GM18858 (cell line): ENCODE data around the gene CPSF4L.
A peak's percentile ranks its signal among the peaks of the same experiment; 100 is the strongest.

Experiments
- ATAC-seq: cut with Tn5 transposase; IDR thresholded peaks from one replicate; pipeline ENCODE4 v1.9.1; 2021; ENCODE audit not compliant: unreplicated experiment

CPSF4L gene

DNA sequence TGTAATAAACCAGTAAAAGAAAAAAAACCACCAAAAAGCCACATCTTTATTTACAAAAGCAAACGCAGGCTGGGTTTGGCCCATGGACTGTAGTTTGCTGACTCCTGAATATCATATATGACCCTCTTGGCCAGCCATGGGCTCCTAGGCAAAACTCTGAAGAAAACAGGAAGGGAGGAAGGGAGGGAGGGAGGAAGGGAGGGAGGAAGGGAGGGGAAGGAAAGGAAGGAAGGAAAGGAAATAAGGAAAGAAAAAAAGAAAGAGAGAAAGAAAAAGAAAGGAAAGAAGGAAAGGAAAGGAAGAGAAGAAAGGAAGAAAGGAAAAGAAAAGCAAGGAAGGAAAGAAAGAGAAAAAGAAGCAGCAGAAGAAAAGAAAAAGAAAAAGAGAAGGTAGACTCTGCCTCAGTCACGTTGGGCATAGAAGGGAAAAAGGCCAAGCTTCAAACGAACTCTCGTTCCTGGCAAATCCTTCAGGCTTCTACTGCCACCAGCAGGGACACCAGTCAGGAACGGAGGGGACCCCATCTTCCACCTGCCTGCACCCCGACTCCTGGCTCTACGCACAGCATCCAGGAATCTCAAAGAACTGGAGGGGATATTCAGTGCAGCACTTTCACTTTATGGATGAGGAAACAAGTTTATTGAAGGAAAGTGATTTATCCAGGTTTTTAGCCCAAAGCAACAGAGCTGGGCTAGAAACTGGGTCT is 28.0 kb upstream of the CPSF4L start:
- ATAC-seq: no peak

DNA sequence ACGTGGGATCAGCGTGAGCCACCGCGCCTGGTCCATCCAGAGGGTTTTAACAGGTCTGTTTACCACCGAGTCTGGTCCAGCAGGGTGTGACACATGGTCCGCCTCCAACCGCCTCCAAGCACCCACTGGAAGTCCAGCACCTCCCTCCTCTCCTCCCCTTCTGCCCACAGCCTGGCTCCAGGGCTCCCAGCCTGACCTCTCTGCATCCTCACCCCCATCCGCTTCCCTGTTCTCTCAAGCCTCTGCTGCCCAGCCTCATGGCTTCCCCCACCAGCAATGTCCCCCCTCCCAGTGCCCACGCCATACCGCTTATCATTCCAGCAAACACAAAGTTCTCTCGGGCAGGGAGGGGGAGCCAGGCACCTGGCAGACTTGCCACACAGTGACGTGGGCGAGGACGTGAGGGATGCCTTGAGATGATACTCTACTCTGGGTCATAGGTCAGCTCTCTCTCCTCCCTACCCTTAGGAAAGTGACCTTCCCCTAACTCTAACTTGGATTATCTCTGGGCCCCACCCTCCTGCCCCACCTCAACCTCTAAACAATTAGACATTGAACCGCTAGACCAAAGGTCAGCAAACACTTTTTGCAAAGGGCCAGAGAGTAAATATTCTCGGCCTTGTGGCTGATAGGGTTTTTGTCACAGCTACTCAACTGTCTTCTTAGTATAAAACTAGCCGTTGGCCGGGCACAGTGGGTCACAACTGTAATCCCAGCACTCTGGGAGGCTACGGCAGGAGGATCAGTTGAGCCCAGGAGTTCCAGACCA is 27.0 kb upstream of the CPSF4L start:
- ATAC-seq: no peak

DNA sequence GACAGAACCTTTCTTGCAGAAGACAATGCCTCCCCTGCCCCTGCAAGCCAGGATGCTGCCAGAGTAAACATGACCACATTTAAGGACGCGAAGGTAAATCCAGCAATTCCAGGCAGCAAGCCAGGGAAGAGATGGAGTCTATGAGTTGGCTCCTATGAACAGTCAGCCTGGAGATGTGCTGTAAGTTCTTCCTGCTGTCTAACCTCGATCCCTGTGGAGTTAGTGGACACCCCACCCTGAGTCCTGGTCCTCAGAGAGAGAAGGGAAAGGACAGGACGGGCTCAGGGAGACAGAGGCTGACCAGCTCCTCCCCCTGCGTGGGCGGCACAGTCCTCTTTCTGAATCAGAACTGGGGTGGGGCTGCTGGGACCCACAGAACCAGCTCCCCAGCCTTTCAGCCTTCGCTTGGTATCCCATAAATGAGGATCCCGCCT is 25.2 kb upstream of the CPSF4L start:
- no peak for ATAC-seq

DNA sequence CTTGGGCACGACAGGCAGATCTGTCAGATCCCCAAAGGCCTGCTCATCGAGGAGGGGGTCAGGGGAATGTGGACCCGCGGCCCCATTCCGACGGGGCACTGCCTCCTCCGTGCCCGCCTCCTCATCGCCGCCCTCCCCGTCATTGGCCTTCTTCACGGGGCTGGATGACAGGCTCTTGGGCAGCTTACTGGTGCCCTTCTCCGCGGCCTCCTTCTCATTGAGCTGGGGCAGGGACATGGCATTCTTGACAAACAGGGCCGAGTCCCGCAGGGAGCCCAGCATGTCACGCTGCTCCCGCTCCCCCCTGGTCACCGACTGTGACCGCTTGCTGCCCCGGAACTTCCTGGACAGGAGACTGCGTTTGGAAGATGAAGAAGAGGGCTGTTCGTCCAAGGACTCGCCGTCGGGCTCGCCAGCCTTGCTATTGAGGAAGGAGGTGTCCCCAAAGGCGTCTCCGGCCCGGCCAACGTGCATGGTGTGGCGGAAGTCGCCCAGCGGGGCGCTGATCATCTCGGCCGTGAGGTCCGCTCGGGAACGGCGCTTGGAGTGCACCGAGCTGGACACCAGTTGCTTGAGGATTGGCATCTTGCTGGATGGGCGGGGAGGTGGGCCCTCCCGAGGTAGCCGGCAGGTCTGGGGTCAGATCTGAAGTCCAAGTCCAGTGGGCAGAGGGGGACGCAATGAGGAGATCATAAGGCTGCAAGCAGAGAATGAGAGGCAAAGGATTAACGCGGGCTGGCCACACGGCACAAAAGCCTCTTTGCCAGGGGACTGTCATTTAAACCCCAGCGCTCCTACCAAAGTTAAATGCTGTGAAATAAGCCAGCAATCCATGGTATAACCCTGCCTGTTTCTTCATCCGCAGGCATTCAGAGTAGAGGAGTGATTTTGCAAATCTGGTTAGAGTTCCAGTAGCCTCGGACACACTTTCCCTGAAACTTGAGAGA is 24.5 kb upstream of the CPSF4L start:
- no peak for ATAC-seq

DNA sequence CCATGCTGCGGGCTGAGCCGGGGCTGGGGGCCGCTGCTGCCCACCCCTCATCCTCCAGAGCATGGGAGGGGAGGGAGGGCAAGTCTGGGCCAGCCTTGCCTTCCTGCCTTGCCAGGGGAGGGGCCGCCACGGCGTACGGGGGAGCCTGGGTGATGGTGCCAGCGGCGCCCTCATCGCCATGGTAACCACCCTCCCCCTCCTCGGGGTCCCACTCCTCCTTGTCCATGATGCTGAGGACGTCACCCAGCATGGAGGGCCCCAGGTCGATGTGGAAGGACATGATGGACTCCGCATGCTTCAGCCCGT is 23.9 kb upstream of the CPSF4L start:
- ATAC-seq: no peak

DNA sequence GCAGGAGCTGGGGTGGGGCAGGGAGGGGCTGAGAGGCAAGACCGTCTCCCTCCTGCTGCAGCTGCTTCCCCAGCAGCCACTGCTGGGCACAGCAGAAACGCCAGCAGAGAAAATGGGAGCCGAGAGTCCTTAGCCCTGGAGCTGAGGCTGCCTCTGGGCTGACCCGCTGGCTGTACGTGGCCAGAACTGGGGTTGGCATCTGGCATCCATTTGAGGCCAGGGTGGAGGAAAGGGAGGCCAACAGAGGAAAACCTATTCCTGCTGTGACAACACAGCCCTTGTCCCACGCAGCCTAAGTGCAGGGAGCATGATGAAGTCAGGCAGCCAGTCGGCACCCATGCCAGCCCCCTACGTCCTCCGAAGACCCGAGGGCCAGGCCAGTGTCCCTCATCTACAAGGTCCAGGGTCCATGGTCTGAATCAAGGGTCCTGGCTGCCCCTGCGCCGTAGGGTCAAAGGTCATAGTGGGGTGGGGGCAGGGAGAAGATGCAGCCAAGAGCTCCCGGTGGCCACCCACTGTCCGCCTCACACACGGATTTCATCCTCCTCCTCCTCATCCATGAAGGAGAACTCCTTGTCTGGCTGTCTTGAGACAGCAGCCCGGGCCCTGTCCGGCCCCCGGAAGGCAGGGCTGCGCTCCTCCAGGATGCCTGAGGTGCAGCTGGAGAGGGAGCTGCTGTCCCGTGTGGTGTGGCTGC is 23.4 kb upstream of the CPSF4L start:
- ATAC-seq: no peak

DNA sequence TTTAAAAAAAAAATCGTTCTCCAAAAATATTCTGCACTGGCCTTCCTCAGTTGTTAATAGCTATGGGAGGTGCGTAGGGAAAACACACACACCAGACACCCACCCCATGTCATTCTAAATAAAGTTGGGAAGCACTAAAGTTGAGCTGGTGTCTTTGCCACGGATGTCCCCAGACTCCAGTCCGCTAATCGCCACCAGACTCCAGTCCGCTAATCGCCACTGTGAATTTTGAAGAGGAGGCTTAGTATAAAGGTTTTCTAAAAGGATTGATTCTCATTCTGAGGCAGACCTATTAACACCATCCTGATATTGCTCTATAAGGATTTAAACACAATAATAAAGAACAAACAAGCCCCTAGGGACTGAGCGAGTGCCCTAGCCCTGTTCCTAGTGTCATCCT is 22.7 kb upstream of the CPSF4L start:
- ATAC-seq: no peak

DNA sequence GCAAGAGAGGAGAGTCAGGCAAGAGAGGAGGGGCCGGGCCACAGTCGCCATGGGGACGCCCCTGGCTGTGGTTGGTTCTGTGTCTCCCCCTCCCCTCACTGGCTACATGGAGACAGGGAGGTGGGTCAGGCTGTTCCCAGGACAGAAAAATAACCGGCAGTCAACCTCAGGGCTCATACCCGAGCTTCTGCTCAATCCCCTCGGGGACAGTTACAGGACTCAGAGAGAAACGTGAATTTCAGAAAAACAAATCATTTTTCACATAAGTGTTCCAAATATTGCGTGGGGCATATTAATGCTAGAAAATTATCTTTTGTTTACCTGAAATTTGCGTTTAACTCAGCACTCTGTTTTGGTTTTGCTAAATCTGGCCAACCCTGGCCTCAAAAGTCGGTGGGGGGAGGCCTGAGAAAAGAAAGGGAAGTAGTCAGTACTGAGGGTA is 22.2 kb upstream of the CPSF4L start:
- ATAC-seq: no peak

DNA sequence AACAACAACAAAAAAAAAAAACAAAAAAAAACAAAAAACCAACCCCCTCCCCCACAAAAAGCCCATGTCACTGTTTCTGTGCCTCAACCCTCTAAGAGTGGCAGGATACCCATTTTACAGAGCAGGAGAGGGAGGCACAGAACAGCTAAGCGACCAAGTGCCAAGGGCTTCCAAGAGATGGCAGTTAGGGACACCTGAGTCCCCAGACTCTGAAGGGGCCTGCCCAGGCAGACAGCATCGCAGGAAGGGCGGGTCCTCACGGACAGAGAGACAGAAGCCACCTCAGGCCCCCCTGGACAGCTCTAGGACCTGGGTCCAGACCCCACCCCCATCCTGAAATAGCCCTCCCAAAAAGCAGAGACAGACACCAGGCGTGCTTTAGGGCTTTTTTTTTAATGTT is 21.6 kb upstream of the CPSF4L start:
- ATAC-seq: no peak

DNA sequence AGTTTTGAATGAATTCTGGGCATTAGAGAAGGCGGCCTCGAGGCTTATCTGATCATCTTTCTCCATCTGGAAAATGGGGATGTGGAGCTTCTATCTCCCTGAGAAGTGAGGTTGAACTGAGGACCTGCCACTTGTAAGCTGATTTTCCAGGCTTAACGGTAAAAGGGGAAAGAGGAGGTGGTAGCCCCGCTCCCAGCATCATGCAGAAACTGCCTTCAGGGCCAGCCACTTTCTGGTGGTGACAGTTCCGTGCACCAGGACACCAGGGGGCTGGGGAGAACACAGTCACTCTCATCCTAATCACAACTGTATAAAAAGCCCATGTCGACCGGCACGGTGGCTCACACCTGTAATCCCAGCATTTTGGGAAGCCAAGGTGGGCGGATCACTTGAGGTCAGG is 20.9 kb upstream of the CPSF4L start:
- no peak for ATAC-seq

DNA sequence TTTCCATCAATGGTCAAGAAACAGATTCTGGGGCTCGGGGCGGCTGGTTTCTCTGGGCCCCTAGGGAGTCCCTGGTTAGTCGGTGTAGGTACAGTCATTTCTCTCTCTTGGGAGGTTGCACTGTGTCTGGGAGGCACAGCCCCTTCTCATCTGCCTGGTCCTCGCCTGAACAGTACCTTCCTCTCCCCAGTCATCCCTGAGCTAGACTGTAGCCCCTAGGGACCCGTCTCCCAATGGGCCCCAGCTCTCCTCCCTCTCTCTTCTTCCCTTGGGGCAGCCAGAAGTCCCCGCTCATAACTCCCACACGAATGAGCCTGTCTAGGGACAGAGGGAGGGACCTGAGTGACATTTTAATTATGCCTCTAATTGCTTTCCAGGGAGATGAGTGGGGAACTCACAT is 20.2 kb upstream of the CPSF4L start:
- ATAC-seq: peak; percentile 86

DNA sequence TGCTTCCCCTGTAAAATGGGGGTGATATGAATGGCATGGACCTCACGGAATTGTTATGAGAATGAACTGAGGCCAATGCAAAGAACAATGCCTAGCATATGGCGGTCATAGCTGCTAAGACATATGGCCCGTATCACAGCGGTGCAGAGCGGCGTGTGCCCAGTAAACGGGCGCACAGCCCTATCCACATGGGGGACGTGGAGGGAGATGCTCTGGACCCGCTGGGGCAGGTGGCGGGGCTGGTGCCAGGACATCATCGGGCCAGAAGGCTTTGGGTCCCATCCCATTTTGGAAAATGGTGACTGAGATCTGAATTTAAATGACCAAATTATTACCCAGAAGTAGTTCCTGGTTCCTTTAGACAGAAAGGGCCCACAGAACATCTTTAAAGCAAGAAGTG is 18.5 kb upstream of the CPSF4L start:
- no peak for ATAC-seq

DNA sequence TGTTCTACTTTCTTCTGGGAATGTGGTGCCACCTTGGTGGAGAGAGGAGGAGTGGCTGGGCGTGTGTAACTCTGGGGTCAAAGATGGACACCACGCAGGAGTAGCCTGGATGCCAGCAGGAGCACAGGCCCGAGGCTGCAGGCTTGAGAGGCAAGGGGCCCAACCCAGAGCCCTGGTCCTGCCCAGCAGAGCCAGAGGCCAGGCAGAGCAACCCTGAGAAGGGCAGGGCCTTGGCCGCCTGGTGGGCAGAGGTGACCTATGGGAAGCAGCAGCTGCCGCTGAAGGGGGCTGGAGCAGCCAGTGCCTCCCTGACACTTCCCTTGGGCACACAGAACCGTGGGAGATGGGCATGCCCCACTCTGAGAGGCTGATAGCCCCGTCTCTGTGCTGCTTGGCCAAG is 18.0 kb upstream of the CPSF4L start:
- no peak for ATAC-seq

DNA sequence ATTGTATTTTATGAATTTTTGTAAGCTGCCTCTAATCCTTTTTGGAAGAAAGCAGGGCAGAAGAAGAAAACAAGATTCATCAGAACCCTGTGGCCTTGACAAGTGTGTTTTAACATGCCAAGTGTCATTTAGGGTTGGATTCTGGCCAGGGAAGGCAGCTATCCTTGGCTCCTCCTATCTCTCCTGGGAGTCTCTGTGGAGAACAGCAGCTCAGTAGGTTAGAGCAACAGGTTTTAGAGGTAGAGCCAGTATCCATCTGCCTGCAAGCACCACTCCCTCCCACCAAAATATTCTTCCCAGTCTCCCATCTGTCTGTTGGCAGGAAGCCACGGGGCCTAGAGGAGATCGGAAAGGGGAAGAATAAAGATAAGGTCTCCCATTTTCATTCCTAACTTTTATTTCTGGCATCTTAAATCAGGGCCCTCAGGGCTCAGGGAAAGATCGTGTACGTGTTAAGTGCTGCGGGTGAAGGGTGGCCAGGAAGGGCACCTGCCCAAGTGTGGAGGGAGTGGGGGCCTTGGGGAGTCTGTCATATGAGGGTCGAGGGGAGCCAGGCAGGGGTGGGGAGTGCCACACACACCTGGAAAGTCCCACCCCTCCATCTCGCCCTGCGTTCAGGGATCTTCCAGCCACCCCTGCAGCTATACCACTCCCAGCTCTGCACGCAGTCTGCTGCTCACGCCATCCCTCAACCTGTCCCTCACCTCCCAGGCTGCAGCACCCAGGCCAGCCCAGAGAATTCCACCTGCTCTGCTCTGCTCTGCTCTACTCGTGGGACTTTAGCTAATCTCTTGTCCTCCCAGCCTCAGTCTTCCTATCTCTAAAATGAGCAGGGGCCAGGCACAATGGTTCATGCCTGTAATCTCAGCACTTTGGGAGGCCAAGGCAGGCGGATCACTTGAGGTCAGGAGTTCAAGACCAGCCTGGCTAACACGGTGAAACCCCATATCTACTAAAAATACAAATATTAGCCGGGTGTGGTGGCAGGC is 17.1 kb upstream of the CPSF4L start:
- no peak for ATAC-seq

DNA sequence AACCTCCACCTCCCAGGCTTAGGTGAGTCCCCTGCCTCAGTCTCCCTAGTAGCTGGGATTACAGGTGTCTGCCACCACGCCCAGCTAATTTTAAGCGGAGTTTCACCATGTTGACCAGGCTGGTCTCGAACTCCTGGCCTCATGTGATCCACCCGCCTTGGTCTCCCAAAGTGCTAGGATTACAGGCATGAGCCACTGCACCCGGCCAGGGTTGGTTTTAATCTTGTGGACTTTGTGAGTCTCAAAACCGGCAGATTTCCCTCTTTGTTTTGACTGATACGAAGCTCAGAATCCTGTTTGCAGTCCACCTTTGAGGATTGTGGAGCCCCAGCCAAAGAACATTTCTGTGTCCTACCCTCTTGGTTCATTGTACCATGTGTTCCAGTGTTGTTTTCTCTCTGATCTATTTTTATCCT is 16.4 kb upstream of the CPSF4L start:
- no peak for ATAC-seq

DNA sequence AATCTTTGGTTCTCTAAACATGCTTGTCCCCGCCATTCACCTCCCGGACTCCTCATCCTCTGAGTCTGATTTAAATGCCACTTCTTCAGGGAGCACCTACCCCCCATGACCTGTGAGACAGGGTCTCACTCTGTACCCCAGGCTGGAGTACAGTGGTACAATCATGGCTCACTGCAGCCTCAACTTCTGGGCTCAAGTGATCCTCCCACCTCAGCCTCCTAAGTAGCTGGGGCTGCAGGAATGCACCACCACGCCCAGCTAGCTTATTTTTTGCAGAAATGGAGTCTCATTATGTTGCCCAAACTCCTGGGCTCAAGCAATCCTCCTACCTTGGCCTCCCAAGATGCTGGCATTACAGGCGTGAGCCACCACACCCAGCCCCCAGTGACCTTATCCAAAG is 12.8 kb upstream of the CPSF4L start:
- ATAC-seq: no peak

DNA sequence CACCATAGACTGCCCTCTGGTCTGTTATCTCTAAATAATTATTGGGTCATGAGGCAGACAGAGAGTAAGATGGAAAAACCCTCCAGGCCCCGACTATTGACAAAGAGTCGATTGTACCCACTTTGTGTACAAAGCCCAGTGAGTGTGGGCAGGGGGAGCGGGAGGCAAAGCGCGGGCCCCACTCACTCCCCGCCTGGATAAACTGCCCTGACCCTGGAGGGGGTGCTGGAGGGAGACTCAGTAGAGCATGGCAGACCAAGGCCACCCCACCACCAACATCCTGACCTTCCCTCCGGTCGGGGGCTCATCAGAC is 11.2 kb upstream of the CPSF4L start:
- no peak for ATAC-seq

DNA sequence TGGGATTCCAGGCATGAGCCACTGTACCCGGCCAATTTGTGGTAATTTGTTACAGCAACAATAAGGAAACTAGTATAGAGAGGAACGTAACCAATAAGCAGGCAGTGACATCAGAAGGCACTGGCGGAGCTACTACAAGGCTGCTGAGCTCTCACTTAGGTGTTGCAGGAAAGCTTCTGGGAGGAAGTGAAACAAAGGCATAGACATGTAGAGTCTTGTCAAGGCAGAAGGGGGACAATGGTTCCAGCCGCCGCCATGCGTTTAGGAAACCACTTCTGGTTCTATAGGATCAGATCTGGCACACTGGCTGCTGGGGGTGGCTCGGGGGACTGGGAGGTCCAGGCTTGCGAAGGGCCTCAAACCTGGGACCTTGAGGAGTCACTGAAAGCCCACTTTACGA is 9.4 kb upstream of the CPSF4L start:
- peak; percentile 100 for ATAC-seq

DNA sequence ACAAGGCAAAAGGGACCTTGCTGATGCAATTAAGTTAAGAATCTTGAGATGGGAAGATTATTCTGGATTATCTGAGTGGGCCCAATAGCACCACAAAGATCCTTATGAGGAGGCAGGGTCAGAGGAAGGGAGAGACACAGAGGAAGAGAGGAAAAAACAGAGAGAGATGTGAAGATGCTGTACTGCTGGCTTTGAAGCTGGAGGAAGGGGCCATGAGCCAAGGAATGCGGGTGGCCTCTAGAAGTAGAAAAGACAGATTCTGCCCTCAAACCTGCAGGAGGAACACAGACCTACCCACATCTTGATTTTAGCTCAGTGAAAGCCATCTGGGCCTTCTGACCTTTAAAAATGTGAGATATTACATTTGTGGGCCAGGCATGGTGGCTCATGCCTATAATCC is 8.1 kb upstream of the CPSF4L start:
- ATAC-seq: no peak

DNA sequence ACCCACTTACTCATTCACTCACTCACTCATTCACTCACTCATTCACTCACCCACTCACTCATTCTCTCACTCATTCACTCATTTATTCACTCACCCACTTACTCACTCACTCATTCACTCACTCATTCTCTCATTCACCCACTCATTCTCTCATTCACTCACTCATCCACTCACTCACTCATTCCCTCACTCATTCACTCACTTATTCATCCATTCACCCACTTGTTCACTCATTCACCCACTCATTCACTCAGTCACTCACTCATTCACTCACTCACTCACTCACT is 7.6 kb upstream of the CPSF4L start:
- no peak for ATAC-seq
